Esophagus squamous epithelium (tissue), 5 donors: Measurements from ENCODE around the gene HNRNPA3. TPM values are rescaled to one million over a fixed set of nuclear protein-coding genes. Genes with fewer than 3 reads are reported as not detected.

Experiments
- DNase-seq: peaks from one replicate; lab custom pipeline; 2025; lab: John Stamatoyannopoulos, UW
- H3K27ac ChIP-seq, 4 donors: fragments of 200-600 bp; sonication (generic); one replicate each; pipeline ENCODE4 v1.5.1; 2016 to 2019; ENCODE audit warnings: mild to moderate bottlenecking in 1 of 4
- H3K27me3 ChIP-seq, 4 donors: fragments of 200-600 bp; sonication (generic); 1 replicate in 3 of 4; 2 replicates in 1 of 4; pipeline versions ENCODE4 v1.5.1 to v1.6.0; 2017 to 2021; ENCODE audit warnings: antibody characterized with exemption in 1 of 4
- H3K36me3 ChIP-seq, 3 donors: fragments of 200-600 bp; sonication (generic); one replicate each; pipeline ENCODE4 v1.5.1; 2016 to 2019
- H3K4me1 ChIP-seq, 3 donors: fragments of 200-600 bp; sonication (generic); one replicate each; pipeline ENCODE4 v1.5.1; 2017 to 2019
- H3K4me3 ChIP-seq, 4 donors: fragments of 200-600 bp; sonication (generic); 1 replicate in 3 of 4; 2 replicates in 1 of 4; pipeline ENCODE4 v1.5.1; 2016 to 2019; ENCODE audit warnings: mild to moderate bottlenecking in 2 of 4, moderate library complexity in 1 of 4
- H3K9me3 ChIP-seq, 3 donors: fragments of 200-600 bp; sonication (generic); one replicate each; pipeline ENCODE4 v1.5.1; 2016 to 2019
- CTCF ChIP-seq, 6 experiments: fragments of 450-650 bp in 4 of 6; fragments of 200-600 bp in 2 of 6; sonication (generic) in 2 of 6; IDR thresholded peaks; one replicate each; pipeline ENCODE4 v1.5.1; 2016 to 2019; ENCODE audit warnings: antibody characterized with exemption in 6 of 6, mild to moderate bottlenecking in 4 of 6, moderate library complexity in 4 of 6
- POLR2A ChIP-seq, 4 donors: fragments of 450-650 bp; IDR thresholded peaks; one replicate each; pipeline ENCODE4 v1.6.1; 2017; ENCODE audit warnings: antibody characterized with exemption in 4 of 4, mild to moderate bottlenecking in 4 of 4, moderate library complexity in 3 of 4
- WGBS, 2 donors: methylation state at CpG; one replicate each; pipeline ENCODE4 v1.1.5; 2018; 5-methylcytosine and 5-hydroxymethylcytosine counted together
- intact Hi-C: fragments of 100-400 bp; cut with DNase I; formaldehyde crosslinking; loops from one replicate; pipeline ENCODE4 v1.15.0; 2022
- total RNA-seq, 4 donors: library from RNA; depleted of rRNA; stranded (reverse); fragments of >200 nt; gene quantifications; one replicate each; pipeline ENCODE4 v1.1.0, GENCODE V29; 2016
- donor health status: DM: yes; HTN: yes; CAD: no.

Gene HNRNPA3
- total RNA-seq, 4 donors from 2014 or later = 34.9 to 78.2 (median 61.6) TPM

GRCh38 chr2:177251165-177251542 lies 38.6 kb downstream of the HNRNPA3 start:
- no peaks in the 10 kb centered on the region for H3K9me3 ChIP-seq
- no peak overlapping the region for H3K4me3 ChIP-seq
- H3K27ac ChIP-seq = peak overlapping the region; percentile 79 to 99 (median 87)
- no peaks in the 10 kb centered on the region for H3K27me3 ChIP-seq
- peaks cover 40 to 100% (median 84%) of the 10 kb centered on the region in 3 donors for H3K4me1 ChIP-seq
- peaks cover 0 to 43% (median 4%) of the 10 kb centered on the region in 3 donors for H3K36me3 ChIP-seq
- no peak for DNase-seq
- TF ChIP-seq POLR2A (IDR thresholded peaks at IDR 0.05) (no peak), CTCF (IDR thresholded peaks at IDR 0.05) (no peak)
- 60 to 65% methylated on average over 3 of the region's 3 CpGs for WGBS, 2 donors
- intact Hi-C loops = no loop called here

- TF ChIP-seq CTCF (IDR thresholded peaks at IDR 0.05) (no peak), POLR2A (IDR thresholded peaks at IDR 0.05) (no peak)
- peaks cover 43 to 100% (median 79%) of the 10 kb centered on the region in 3 donors for H3K4me1 ChIP-seq
- 62 to 80% methylated on average over 5 of the region's 5 CpGs for WGBS, 2 donors
- peak overlapping the region; percentile 79 to 99 (median 88) for H3K27ac ChIP-seq
- peaks cover 0 to 42% (median 4%) of the 10 kb centered on the region in 3 donors for H3K36me3 ChIP-seq
- DNase-seq = no peak
- intact Hi-C loops = no loop called here
- H3K9me3 ChIP-seq = no peaks in the 10 kb centered on the region
- peak overlapping the region in 1 of 4 donors; percentile 39 for H3K4me3 ChIP-seq
- H3K27me3 ChIP-seq = no peaks in the 10 kb centered on the region
Measured at GRCh38 chr2:177252808-177253531, 40.4 kb downstream of the HNRNPA3 start.

- no peak for DNase-seq
- 65 to 67% methylated on average over 3 of the region's 3 CpGs for WGBS, 2 donors
- H3K4me3 ChIP-seq = peak overlapping the region in 2 of 4 donors; percentile 23 to 33
- H3K36me3 ChIP-seq = peaks cover 0 to 34% (median 0%) of the 10 kb centered on the region in 3 donors
- peaks cover 42 to 100% (median 75%) of the 10 kb centered on the region in 3 donors for H3K4me1 ChIP-seq
- TF ChIP-seq POLR2A (IDR thresholded peaks at IDR 0.05) = no peak
- no peak for TF ChIP-seq CTCF (IDR thresholded peaks at IDR 0.05)
- intact Hi-C loops = no loop called here
- peak overlapping the region; percentile 70 to 99 (median 84) for H3K27ac ChIP-seq
- no peaks in the 10 kb centered on the region for H3K9me3 ChIP-seq
- H3K27me3 ChIP-seq = no peaks in the 10 kb centered on the region
Measured at GRCh38 chr2:177253704-177254103, 41.1 kb downstream of the HNRNPA3 start.

GRCh38 chr2:177254433-177255226 lies 42.0 kb downstream of the HNRNPA3 start:
- Histone ChIP-seq H3K27me3 (no peaks in the 10 kb centered on the region), H3K4me1 (peaks cover 50 to 100% (median 81%) of the 10 kb centered on the region in 3 donors), H3K9me3 (no peaks in the 10 kb centered on the region), H3K27ac (peak overlapping the region; percentile 70 to 99 (median 84)), H3K36me3 (peaks cover 0 to 28% (median 0%) of the 10 kb centered on the region in 3 donors), H3K4me3 (peak overlapping the region in 2 of 4 donors; percentile 23 to 33)
- 37 to 47% methylated on average over 11 of the region's 11 CpGs for WGBS, 2 donors
- no peak for DNase-seq
- intact Hi-C loops = loop anchor here (5.0 kb wide), 1 partner anchor 37 kb away; no protein-coding TSS in a partner anchor
- TF ChIP-seq POLR2A (IDR thresholded peaks at IDR 0.05) = no peak
- TF ChIP-seq CTCF (IDR thresholded peaks at IDR 0.05) = peak in 5 of 6 experiments; percentile 23 to 63 (median 37)
